HG02938 (cell line): ENCODE measurements around the gene AKNA.

Experiments
- ATAC-seq: cut with Tn5 transposase; IDR thresholded peaks from one replicate; pipeline ENCODE4 v1.9.1; 2021; ENCODE audit warnings: mild to moderate bottlenecking, moderate library complexity; ENCODE audit not compliant: unreplicated experiment

AKNA gene

GRCh38 chr9:114308361-114308950 is 79.3 kb downstream of the AKNA start:
- ATAC-seq = no peak

GRCh38 chr9:114307899-114308267 is 79.9 kb downstream of the AKNA start:
- no peak for ATAC-seq

GRCh38 chr9:114304416-114305188 is 83.2 kb downstream of the AKNA start:
- ATAC-seq = no peak

- no peak for ATAC-seq
Measured at GRCh38 chr9:114303977-114304376, 83.8 kb downstream of the AKNA start.

GRCh38 chr9:114303571-114303970 is 84.2 kb downstream of the AKNA start:
- no peak for ATAC-seq

- no peak for ATAC-seq
Measured at GRCh38 chr9:114302727-114303126, 85.1 kb downstream of the AKNA start.

GRCh38 chr9:114301798-114302565 is 85.8 kb downstream of the AKNA start:
- no peak for ATAC-seq

GRCh38 chr9:114300846-114301797 is 86.7 kb downstream of the AKNA start:
- no peak for ATAC-seq

GRCh38 chr9:114300153-114300845 is 87.5 kb downstream of the AKNA start:
- no peak for ATAC-seq

- ATAC-seq = no peak
Measured at GRCh38 chr9:114299286-114300152, 88.3 kb downstream of the AKNA start.

- no peak for ATAC-seq
Measured at GRCh38 chr9:114296338-114296737, 91.4 kb downstream of the AKNA start.

- no peak for ATAC-seq
Measured at GRCh38 chr9:114294664-114295063, 93.1 kb downstream of the AKNA start.

GRCh38 chr9:114291886-114292590 is 95.7 kb downstream of the AKNA start:
- no peak for ATAC-seq

GRCh38 chr9:114291064-114291474 is 96.7 kb downstream of the AKNA start:
- no peak for ATAC-seq

GRCh38 chr9:114290561-114290986 is 97.2 kb downstream of the AKNA start:
- ATAC-seq = no peak

GRCh38 chr9:114289571-114290481 is 98.0 kb downstream of the AKNA start:
- no peak for ATAC-seq

GRCh38 chr9:114289106-114289505 is 98.7 kb downstream of the AKNA start:
- no peak for ATAC-seq
